PC-3 (cell line): Measurements from ENCODE around the gene KCNH5.

Experiments used
- EZH2 ChIP-seq: fragments of 300-600 bp; sonication (generic); IDR thresholded peaks from one replicate; pipeline ENCODE4 v1.6.1; 2017; ENCODE audit warnings: antibody characterized with exemption, mild to moderate bottlenecking, low read length; ENCODE audit not compliant: unreplicated experiment
- EZH2phosphoT487 ChIP-seq: fragments of 300-600 bp; sonication (generic); IDR thresholded peaks from 2 replicates; pipeline ENCODE4 v1.6.1; 2018; ENCODE audit warnings: mild to moderate bottlenecking, antibody characterized with exemption, low read length, borderline replicate concordance
- TF ChIP-seq, protein P1 (sequence below): fragments of 300-600 bp; sonication (generic); conservative IDR thresholded peaks from 2 replicates; pipeline ENCODE4 v1.5.1; 2017; ENCODE audit warnings: antibody characterized with exemption, low read depth, mild to moderate bottlenecking, low read length

GRCh38 chr14:62905566-62905965 is 139.7 kb downstream of the KCNH5 start:
- TF ChIP-seq, protein P1, sequence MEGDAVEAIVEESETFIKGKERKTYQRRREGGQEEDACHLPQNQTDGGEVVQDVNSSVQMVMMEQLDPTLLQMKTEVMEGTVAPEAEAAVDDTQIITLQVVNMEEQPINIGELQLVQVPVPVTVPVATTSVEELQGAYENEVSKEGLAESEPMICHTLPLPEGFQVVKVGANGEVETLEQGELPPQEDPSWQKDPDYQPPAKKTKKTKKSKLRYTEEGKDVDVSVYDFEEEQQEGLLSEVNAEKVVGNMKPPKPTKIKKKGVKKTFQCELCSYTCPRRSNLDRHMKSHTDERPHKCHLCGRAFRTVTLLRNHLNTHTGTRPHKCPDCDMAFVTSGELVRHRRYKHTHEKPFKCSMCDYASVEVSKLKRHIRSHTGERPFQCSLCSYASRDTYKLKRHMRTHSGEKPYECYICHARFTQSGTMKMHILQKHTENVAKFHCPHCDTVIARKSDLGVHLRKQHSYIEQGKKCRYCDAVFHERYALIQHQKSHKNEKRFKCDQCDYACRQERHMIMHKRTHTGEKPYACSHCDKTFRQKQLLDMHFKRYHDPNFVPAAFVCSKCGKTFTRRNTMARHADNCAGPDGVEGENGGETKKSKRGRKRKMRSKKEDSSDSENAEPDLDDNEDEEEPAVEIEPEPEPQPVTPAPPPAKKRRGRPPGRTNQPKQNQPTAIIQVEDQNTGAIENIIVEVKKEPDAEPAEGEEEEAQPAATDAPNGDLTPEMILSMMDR, result no peak
- no peak for TF ChIP-seq EZH2phosphoT487
- TF ChIP-seq EZH2, result no peak
